NB4 (cell line): Measurements from ENCODE around the gene PAPSS1.

Experiments
- POLR2A ChIP-seq: IDR thresholded peaks from 2 replicates; pipeline ENCODE4 v1.6.1; 2011; ENCODE audit warnings: mild to moderate bottlenecking; ENCODE audit not compliant: insufficient read length; ENCODE audit errors: extremely low read depth
- TF ChIP-seq, protein P1 (sequence below): IDR thresholded peaks from one replicate; pipeline ENCODE4 v1.5.1; 2012; ENCODE audit warnings: low read depth, low read length

DNA sequence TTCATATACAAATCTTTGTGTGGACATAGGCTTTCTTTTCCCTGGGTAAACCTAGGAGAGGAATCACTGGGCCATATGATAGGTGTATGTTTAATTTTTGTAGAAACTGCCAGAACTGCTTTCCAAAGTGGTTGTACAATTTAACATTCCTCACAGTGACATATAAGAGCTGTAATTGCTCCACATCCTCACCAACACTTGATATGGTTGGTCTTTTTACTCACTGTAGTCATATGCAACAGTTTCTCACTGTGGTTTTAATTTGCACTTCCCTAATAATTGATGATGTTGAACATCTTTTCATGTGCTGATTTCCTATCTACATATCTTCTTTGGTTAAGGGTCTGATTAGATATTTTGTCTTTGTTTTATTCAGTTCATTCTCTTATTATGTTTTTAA is 24.5 kb upstream of the PAPSS1 start:
- TF ChIP-seq, protein P1, sequence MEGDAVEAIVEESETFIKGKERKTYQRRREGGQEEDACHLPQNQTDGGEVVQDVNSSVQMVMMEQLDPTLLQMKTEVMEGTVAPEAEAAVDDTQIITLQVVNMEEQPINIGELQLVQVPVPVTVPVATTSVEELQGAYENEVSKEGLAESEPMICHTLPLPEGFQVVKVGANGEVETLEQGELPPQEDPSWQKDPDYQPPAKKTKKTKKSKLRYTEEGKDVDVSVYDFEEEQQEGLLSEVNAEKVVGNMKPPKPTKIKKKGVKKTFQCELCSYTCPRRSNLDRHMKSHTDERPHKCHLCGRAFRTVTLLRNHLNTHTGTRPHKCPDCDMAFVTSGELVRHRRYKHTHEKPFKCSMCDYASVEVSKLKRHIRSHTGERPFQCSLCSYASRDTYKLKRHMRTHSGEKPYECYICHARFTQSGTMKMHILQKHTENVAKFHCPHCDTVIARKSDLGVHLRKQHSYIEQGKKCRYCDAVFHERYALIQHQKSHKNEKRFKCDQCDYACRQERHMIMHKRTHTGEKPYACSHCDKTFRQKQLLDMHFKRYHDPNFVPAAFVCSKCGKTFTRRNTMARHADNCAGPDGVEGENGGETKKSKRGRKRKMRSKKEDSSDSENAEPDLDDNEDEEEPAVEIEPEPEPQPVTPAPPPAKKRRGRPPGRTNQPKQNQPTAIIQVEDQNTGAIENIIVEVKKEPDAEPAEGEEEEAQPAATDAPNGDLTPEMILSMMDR = no peak
- TF ChIP-seq POLR2A = no peak
